HUDEP-2 (cell line): ENCODE measurements around the gene GRM8.

Experiments used
- DNase-seq, 76 experiments: peaks; one replicate each; lab custom pipeline; 2025; ENCODE audit not compliant: unreplicated experiment in 76 of 76; lab: John Stamatoyannopoulos, UW

GRM8 gene

GRCh38 chr7:126774077-126774476, 478.7 kb downstream of the GRM8 start:
- DNase-seq, result no peak

- no peak for DNase-seq
Observed at GRCh38 chr7:126768836-126769235, 483.9 kb downstream of the GRM8 start.

GRCh38 chr7:126760914-126761577, 491.7 kb downstream of the GRM8 start:
- DNase-seq, result no peak

- DNase-seq, result no peak
Observed at GRCh38 chr7:126755381-126755780, 497.4 kb downstream of the GRM8 start.

- no peak for DNase-seq
Observed at GRCh38 chr7:126750207-126750911, 502.4 kb downstream of the GRM8 start.

- DNase-seq, result no peak
Observed at GRCh38 chr7:126728967-126729366, 523.8 kb downstream of the GRM8 start.

- DNase-seq, result no peak
Observed at GRCh38 chr7:126727930-126728391, 524.8 kb downstream of the GRM8 start.

GRCh38 chr7:126723966-126724544, 528.7 kb downstream of the GRM8 start:
- DNase-seq, result no peak

- no peak for DNase-seq
Observed at GRCh38 chr7:126720232-126720631, 532.5 kb downstream of the GRM8 start.

- DNase-seq, result no peak
Observed at GRCh38 chr7:126718419-126718818, 534.3 kb downstream of the GRM8 start.

GRCh38 chr7:126716321-126716720, 536.4 kb downstream of the GRM8 start:
- no peak for DNase-seq

- no peak for DNase-seq
Observed at GRCh38 chr7:126715076-126715475, 537.7 kb downstream of the GRM8 start.

GRCh38 chr7:126702242-126703016, 550.3 kb downstream of the GRM8 start:
- DNase-seq, result no peak

GRCh38 chr7:126700807-126701604, 551.7 kb downstream of the GRM8 start:
- peak in 12 of 76 experiments; percentile 0 to 75 (median 46) for DNase-seq

GRCh38 chr7:126699707-126700106, 553.0 kb downstream of the GRM8 start:
- no peak for DNase-seq

GRCh38 chr7:126698909-126699308, 553.8 kb downstream of the GRM8 start:
- DNase-seq, result peak in 3 of 76 experiments; percentile 12 to 23 (median 15)

- no peak for DNase-seq
Observed at GRCh38 chr7:126698446-126698845, 554.3 kb downstream of the GRM8 start.

- DNase-seq, result no peak
Observed at GRCh38 chr7:126696256-126697038, 556.3 kb downstream of the GRM8 start.
